Esophagus (tissue), 2 donors: ENCODE data around the gene HOXC9. TPM values are rescaled to one million over a fixed set of nuclear protein-coding genes. Genes with fewer than 3 reads are reported as not detected.

Experiments
- H3K27ac ChIP-seq, 2 donors: one replicate each; pipeline ENCODE4 v1.5.1; 2013; ENCODE audit warnings: low read depth in 2 of 2, mild to moderate bottlenecking in 2 of 2, inconsistent platforms in 1 of 2, low read length in 1 of 2, moderate library complexity in 1 of 2
- H3K27me3 ChIP-seq, 2 donors: one replicate each; pipeline ENCODE4 v1.6.1; 2013; ENCODE audit warnings: low read length in 2 of 2, control low read depth in 1 of 2, mild to moderate bottlenecking in 1 of 2; ENCODE audit not compliant: insufficient read depth in 2 of 2, control insufficient read depth in 1 of 2
- H3K36me3 ChIP-seq, 2 donors: one replicate each; pipeline ENCODE4 v1.6.1; 2013; ENCODE audit warnings: low read length in 1 of 2; ENCODE audit not compliant: control insufficient read depth in 2 of 2, insufficient read depth in 2 of 2
- H3K4me1 ChIP-seq, 2 donors: one replicate each; pipeline ENCODE4 v1.6.1; 2013; ENCODE audit warnings: low read length in 1 of 2; ENCODE audit not compliant: control insufficient read depth in 2 of 2, insufficient read depth in 2 of 2
- H3K4me3 ChIP-seq, 2 donors: one replicate each; pipeline ENCODE4 v1.5.1; 2013; ENCODE audit warnings: low read length in 2 of 2, mild to moderate bottlenecking in 2 of 2, low read depth in 1 of 2, moderate library complexity in 1 of 2
- H3K9me3 ChIP-seq, 2 donors: one replicate each; pipeline ENCODE4 v1.6.1; 2013; ENCODE audit warnings: mild to moderate bottlenecking in 2 of 2, low read depth in 1 of 2, low read length in 1 of 2, moderate library complexity in 1 of 2; ENCODE audit not compliant: control insufficient read depth in 2 of 2, insufficient read depth in 1 of 2
- WGBS, 2 donors: extraction: QIAGEN DNeasy Blood & Tissue Kit; methylation state at CpG; one replicate each; pipeline ENCODE4 v1.1.7; 2013; 5-methylcytosine and 5-hydroxymethylcytosine counted together
- polyA plus RNA-seq, 2 donors: library from polyadenylated mRNA; stranded (reverse); fragments of 200-250 nt; gene quantifications; one replicate each; pipeline ENCODE4 v1.2.3, GENCODE V29; 2013
- donor health status: healthy with polysubstance abuse.
- donor health status: Bipolar disorder and iron deficiency.

HOXC9 gene
- under 1 TPM; 0.20 to 0.51 TPM for polyA plus RNA-seq

GRCh38 chr12:54000116-54001114, at the start of gene HOXC9:
TSS of gene HOXC9 (plus strand) at chr12:54000161. CDS start at chr12:54000189, 28 bp downstream.
- Histone ChIP-seq H3K27ac (no peak within 1 kb of the TSS), H3K4me3 (peak within 1 kb of the TSS; percentile 43 to 67), H3K4me1 (peaks cover 2 to 7% of the 10 kb centered on the region in 2 donors), H3K9me3 (no peaks in the 10 kb centered on the region), H3K36me3 (no peaks in the 10 kb centered on the region), H3K27me3 (peaks cover 3 to 33% of the 10 kb centered on the region in 2 donors)
- WGBS, 2 donors = 5 to 7% methylated on average over 82 to 87 of the region's 87 CpGs

- peaks cover 0 to 2% of the 10 kb centered on the region in 2 donors for H3K9me3 ChIP-seq
- no peak overlapping the region for H3K4me3 ChIP-seq
- peaks cover 0 to 2% of the 10 kb centered on the region in 2 donors for H3K4me1 ChIP-seq
- H3K36me3 ChIP-seq = no peaks in the 10 kb centered on the region
- H3K27me3 ChIP-seq = peaks cover 11 to 57% of the 10 kb centered on the region in 2 donors
- no peak overlapping the region for H3K27ac ChIP-seq
- 6% methylated on average over 10 of the region's 10 CpGs for WGBS, 2 donors
Observed at GRCh38 chr12:53950437-53950773, 49.6 kb upstream of the HOXC9 start.

DNA sequence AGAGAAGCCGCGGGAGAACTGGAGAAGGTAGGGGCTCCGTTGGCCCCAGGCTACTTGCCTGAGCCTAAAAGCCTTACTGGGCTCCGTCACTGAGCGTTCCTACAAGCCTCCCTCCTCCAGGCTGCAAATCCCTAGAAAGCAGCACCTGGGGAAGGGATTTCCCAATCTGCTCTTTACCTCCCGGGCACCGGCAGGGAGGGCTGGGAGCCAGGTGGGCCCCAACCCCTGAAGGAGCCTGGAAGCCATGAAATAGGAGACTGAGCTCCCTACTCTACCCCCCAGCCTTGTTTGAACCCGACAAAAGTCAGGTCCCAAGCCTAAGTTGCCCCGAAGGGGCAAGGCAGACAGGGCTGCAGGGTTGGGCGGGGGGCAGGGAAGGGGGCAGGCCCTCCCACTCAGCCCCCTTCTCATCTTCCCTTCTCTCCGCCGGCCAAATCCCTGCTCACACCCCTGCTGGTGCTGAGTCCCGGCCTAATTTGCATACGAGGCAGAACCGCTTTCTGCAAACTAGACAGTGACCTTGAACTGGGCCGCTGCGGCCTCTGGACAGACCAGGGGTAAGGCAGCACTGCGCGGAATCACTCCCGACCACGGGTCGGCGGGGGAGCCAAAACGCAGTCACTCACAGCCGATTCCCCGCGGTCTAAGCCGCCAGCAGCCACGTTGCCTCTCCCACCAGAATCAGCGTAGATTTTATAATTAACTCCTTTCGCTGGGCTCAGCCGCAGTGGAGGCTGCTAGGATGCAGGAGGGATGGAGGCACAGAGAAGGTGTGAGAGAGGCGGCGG, 49.0 kb upstream of the HOXC9 start:
- peaks cover 6 to 57% of the 10 kb centered on the region in 2 donors for H3K27me3 ChIP-seq

GRCh38 chr12:53951577-53952334, 48.2 kb upstream of the HOXC9 start:
- Histone ChIP-seq H3K36me3 (no peaks in the 10 kb centered on the region), H3K27me3 (peaks cover 6 to 64% of the 10 kb centered on the region in 2 donors), H3K9me3 (peaks cover 0 to 2% of the 10 kb centered on the region in 2 donors), H3K4me1 (peaks cover 0 to 5% of the 10 kb centered on the region in 2 donors), H3K4me3 (no peak overlapping the region), H3K27ac (no peak overlapping the region)
- WGBS, 2 donors = 6 to 7% methylated on average over 47 of the region's 47 CpGs

More for the DNA sequence above, 49.0 kb upstream of the HOXC9 start:
- H3K4me1 ChIP-seq = peaks cover 0 to 2% of the 10 kb centered on the region in 2 donors
- 5 to 6% methylated on average over 34 of the region's 34 CpGs for WGBS, 2 donors
- H3K9me3 ChIP-seq = peaks cover 0 to 2% of the 10 kb centered on the region in 2 donors
- no peak overlapping the region for H3K27ac ChIP-seq
- H3K4me3 ChIP-seq = no peak overlapping the region
- H3K36me3 ChIP-seq = no peaks in the 10 kb centered on the region

- 13% methylated on average over 13 of the region's 13 CpGs for WGBS, 2 donors
- peaks cover 0 to 2% of the 10 kb centered on the region in 2 donors for H3K9me3 ChIP-seq
- no peak overlapping the region for H3K4me3 ChIP-seq
- no peaks in the 10 kb centered on the region for H3K36me3 ChIP-seq
- H3K27ac ChIP-seq = no peak overlapping the region
- peaks cover 0 to 5% of the 10 kb centered on the region in 2 donors for H3K4me1 ChIP-seq
- peaks cover 6 to 68% of the 10 kb centered on the region in 2 donors for H3K27me3 ChIP-seq
Observed at GRCh38 chr12:53952335-53952694, 47.6 kb upstream of the HOXC9 start.

GRCh38 chr12:53952871-53953734, 46.9 kb upstream of the HOXC9 start:
- H3K9me3 ChIP-seq = peaks cover 0 to 2% of the 10 kb centered on the region in 2 donors
- no peaks in the 10 kb centered on the region for H3K36me3 ChIP-seq
- H3K4me1 ChIP-seq = peaks cover 0 to 5% of the 10 kb centered on the region in 2 donors
- H3K4me3 ChIP-seq = no peak overlapping the region
- WGBS, 2 donors = 7 to 8% methylated on average over 38 of the region's 38 CpGs
- H3K27ac ChIP-seq = no peak overlapping the region
- H3K27me3 ChIP-seq = peaks cover 6 to 74% of the 10 kb centered on the region in 2 donors

GRCh38 chr12:53953831-53954693, 45.9 kb upstream of the HOXC9 start:
- Histone ChIP-seq H3K4me3 (no peak overlapping the region), H3K27me3 (peaks cover 6 to 72% of the 10 kb centered on the region in 2 donors), H3K4me1 (peaks cover 0 to 5% of the 10 kb centered on the region in 2 donors), H3K36me3 (no peaks in the 10 kb centered on the region), H3K27ac (no peak overlapping the region), H3K9me3 (peaks cover 0 to 2% of the 10 kb centered on the region in 2 donors)
- 9 to 11% methylated on average over 19 of the region's 19 CpGs for WGBS, 2 donors

- Histone ChIP-seq H3K27ac (no peak within 1 kb of the TSS), H3K4me1 (peaks cover 0 to 5% of the 10 kb centered on the region in 2 donors), H3K27me3 (peaks cover 6 to 74% of the 10 kb centered on the region in 2 donors), H3K9me3 (peaks cover 0 to 2% of the 10 kb centered on the region in 2 donors), H3K4me3 (no peak within 1 kb of the TSS), H3K36me3 (no peaks in the 10 kb centered on the region)
- WGBS, 2 donors = 7 to 8% methylated on average over 20 of the region's 20 CpGs
Observed at GRCh38 chr12:53954694-53955035, 45.3 kb upstream of the HOXC9 start, which contains the start of gene HOXC12. TSS of gene HOXC12 (plus strand) at chr12:53954903. CDS start at chr12:53954930, 27 bp downstream.
